HEK293T (cell line): ENCODE results near the gene NLN.

Experiments used
- BHLHE40 ChIP-seq: fragments of 450-650 bp; IDR thresholded peaks from 2 replicates; pipeline ENCODE4 v1.6.1; 2016; ENCODE audit warnings: mild to moderate bottlenecking, moderate library complexity, borderline replicate concordance
- CTBP1 ChIP-seq: fragments of 450-650 bp; IDR thresholded peaks from 2 replicates; pipeline ENCODE4 v1.6.1; 2016; ENCODE audit warnings: borderline replicate concordance
- ELF4 ChIP-seq: fragments of 450-650 bp; IDR thresholded peaks from 2 replicates; pipeline ENCODE4 v1.6.1; 2017; ENCODE audit warnings: antibody characterized with exemption
- FOXA1 ChIP-seq: fragments of 450-650 bp; IDR thresholded peaks from 2 replicates; pipeline ENCODE4 v1.6.1; 2016; ENCODE audit warnings: mild to moderate bottlenecking
- FOXK2 ChIP-seq: fragments of 450-650 bp; IDR thresholded peaks from 2 replicates; pipeline ENCODE4 v1.6.1; 2016; ENCODE audit warnings: mild to moderate bottlenecking
- FOXM1 ChIP-seq: fragments of 450-650 bp; IDR thresholded peaks from 2 replicates; pipeline ENCODE4 v1.6.1; 2017; ENCODE audit warnings: mild to moderate bottlenecking, borderline replicate concordance
- HDGF ChIP-seq: fragments of 450-650 bp; IDR thresholded peaks from 2 replicates; pipeline ENCODE4 v1.6.1; 2017; ENCODE audit warnings: antibody characterized with exemption, borderline replicate concordance
- NFRKB ChIP-seq: fragments of 450-650 bp; IDR thresholded peaks from 2 replicates; pipeline ENCODE4 v1.6.1; 2016; ENCODE audit warnings: mild to moderate bottlenecking, moderate library complexity
- PKNOX1 ChIP-seq: fragments of 450-650 bp; IDR thresholded peaks from 2 replicates; pipeline ENCODE4 v1.6.1; 2016
- SP1 ChIP-seq: fragments of 450-650 bp; IDR thresholded peaks from 2 replicates; pipeline ENCODE4 v1.6.1; 2017
- SUZ12 ChIP-seq: fragments of 450-650 bp; IDR thresholded peaks from 2 replicates; pipeline ENCODE4 v1.6.1; 2016; ENCODE audit warnings: mild to moderate bottlenecking
- TARDBP ChIP-seq: fragments of 450-650 bp; IDR thresholded peaks from 2 replicates; pipeline ENCODE4 v1.6.1; 2016
- ZNF384 ChIP-seq: fragments of 450-650 bp; IDR thresholded peaks from 2 replicates; pipeline ENCODE4 v1.6.1; 2016

- TF ChIP-seq SP1 (no peak), SUZ12 (no peak), ELF4 (no peak), FOXA1 (no peak), HDGF (no peak), FOXM1 (no peak), TARDBP (no peak), ZNF384 (no peak), FOXK2 (no peak), CTBP1 (no peak), PKNOX1 (no peak), BHLHE40 (no peak), NFRKB (no peak)
Measured at GRCh38 chr5:65736011-65736410, 14.0 kb downstream of the NLN start.
